Measurements from ENCODE around the gene TP63.

Gene TP63

DNA sequence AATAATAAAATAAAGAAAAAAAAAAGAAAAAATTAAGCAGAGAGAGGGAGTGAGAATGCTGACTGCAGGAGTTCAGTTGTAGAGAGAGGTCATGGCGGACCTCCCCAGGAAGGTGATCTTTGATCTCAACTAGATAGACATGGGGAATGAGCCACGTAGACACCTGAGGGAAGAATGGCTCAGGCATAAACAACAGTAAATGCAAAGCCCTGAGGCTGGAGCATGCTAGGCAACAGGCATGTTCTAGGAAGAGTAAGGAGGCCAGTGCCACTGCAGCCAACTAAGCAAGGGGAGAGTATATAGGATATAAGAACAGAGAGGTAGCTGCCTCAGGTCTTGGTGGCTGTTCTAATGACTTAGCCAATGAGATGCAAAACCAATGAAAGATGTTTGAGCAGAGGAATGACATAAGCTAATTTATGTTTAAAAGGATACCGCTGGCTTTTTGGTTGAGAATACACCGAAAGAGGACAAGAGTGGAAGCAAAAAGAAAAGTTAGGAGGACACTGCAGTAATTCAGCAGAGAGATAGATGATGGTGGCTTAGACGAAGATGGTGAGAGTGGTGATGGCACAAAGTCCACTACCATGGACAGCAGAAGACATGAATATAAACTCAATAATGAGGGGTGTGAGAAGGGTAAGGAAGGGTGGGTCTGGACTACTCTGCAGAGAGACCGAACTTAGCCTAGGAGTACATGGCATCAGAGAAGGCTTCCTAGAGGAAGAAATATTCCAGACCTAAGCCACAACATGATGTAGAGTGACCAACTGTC, 314.9 kb downstream of the TP63 start:
- Mint-ChIP-seq H3K36me3 (ENCODE audit: low read depth) (no peaks in the 10 kb centered on the region), H3K4me3 (no peak overlapping the region), H3K9me3 (no peaks in the 10 kb centered on the region), H3K27ac (no peak overlapping the region), H3K4me1 (ENCODE audit: low read depth) (peaks cover 22% of the 10 kb centered on the region), H3K27me3 (peaks cover 11% of the 10 kb centered on the region)
- DNase-seq, result no peak
